ENCODE results near the gene PRRT1B. TPM values are rescaled to one million over a fixed set of nuclear protein-coding genes. Genes with fewer than 3 reads are reported as not detected.
A peak's percentile ranks its signal among the peaks of the same experiment; 100 is the strongest.

The PRRT1B gene
- polyA plus RNA-seq, 1 donor = 0.10 TPM

- DNase-seq (ENCODE audit: low read depth) = no peak
Observed at GRCh38 chr9:131594906-131595665, 49.8 kb downstream of the PRRT1B start.

DNA sequence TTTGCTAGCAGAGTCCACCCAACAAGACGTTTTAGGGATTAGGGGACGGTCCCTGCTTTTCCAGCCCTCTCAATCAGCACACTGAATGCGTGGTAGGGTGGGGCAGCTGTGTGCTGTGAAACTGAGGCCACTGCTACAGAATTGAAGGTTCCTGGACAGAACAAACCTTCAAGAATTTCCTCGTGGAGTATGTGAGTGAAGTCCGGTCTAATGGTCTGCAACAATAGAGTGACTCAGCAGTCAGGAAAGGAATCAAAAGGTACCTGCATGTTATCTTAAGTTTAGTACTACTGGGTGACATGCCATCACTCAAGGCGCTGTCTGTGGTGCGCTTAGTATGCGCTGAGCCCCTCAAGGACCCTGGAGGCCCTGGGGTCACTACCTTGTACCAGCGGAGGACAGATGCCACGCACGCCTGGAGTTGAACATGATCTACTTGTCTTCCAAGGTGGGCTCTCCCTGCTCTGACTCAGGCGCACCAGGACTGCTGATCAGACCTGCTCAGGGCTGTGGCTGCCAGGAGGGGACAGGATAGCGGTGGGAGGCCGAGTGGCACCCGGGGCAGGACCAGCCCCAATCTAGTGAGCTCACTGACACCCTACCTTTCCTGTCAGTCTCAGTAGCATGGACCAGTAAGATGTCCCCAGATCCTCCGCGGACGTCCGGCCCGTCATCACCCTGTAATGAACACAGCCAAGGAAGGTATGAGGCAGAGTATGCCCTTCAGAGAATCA, 50.5 kb downstream of the PRRT1B start:
- DNase-seq (ENCODE audit: low read depth) = no peak

DNA sequence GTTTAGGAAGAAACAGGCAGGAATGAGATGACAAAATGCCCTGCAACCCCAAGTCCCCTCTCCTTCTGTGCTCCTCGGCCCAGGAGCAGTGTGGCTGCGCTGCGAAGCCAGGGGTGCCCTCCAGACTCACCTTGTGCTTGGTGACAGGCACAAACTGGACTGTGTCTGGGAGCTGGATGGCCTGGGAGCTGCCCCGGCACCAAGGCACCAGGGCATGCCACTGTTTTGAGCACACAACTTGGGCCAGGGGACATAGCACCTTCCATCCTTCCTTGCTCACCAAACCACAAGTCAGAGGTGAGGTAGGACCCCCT, 51.1 kb downstream of the PRRT1B start:
- DNase-seq (ENCODE audit: low read depth) = no peak

DNA sequence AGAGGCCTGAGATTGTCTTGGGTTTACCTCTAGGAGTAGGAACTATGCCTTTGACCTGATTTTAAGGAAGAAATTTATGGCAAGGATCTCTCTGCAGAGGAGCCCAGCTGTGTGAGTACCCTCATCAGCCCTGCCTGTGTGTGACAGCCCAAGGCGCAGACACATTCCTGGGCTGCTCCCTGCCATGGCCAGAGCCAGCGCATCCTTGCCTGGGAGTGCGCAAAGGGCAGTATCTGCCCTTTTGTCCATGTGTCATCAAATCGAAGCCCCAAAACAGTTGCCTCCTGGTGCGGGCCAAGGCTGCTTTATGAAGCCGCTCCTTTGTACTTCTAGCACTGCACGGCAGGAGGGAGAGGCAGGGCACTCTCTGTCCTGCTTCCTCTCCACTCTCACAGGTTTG, 51.9 kb downstream of the PRRT1B start:
- DNase-seq (ENCODE audit: low read depth) = no peak

DNA sequence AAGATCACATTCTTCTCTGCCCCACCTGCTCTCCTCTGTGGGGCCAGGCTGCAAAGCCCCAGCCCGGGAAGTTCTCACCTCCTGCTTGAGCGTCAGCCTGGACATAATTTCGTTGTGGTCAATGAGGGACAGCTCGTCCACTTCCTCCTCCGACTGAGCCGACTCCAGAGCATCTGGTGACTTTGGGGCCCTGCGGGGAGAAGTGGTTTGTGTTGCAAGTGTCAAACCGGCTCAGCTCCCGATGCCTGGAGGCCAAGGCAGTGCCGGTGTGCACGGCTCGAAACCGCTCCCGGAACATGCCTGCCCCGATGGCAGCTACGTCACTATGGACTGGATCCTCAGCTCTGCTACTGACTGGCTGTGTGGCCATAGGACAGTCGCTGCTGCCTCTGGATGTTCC, 52.8 kb downstream of the PRRT1B start:
- DNase-seq (ENCODE audit: low read depth) = no peak

DNA sequence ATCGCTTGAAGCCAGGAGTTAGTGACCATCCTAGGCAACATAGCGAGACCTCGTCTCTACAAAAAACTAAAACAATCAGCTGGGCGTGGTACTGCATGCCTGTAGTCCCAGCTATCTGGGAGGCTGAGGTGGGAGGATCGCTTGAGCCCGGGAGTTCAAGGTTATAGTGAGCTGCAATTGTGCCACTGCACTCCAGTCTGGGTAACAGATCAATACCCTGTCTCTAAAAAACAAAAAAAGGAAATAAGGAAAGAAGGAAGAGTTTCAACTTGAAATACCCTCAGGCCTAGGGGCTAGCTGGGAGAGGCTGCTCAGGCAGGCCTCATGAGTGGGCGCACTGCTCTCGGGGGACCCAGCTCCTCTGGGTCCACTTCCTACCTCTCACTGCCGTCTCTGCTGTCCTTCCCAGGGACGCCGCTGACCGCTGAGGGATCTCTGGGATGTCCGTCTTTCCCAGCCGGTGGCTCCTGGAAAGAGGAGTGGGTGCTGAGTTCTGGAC, 56.4 kb downstream of the PRRT1B start:
- DNase-seq (ENCODE audit: low read depth) = no peak

DNA sequence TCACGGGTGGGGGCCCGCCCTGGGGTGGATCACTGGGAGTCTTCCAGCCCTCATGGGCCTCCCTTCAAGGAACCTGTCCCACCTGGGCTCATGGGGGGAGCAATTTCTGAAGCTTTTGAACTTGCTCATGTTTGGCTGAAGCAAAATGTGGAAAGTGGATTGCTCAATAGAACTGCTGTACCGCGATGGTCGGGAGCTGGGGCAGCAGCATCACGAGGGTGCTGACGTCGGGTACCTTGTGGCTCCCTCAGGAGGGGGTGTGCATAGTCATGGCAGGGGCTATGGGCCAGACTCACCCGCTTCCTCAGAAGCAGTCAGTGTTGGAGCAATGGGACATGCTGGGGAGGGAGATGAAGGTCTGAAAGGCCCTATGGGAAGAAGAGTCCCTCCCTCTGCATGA, 57.9 kb downstream of the PRRT1B start:
- DNase-seq (ENCODE audit: low read depth) = no peak

DNA sequence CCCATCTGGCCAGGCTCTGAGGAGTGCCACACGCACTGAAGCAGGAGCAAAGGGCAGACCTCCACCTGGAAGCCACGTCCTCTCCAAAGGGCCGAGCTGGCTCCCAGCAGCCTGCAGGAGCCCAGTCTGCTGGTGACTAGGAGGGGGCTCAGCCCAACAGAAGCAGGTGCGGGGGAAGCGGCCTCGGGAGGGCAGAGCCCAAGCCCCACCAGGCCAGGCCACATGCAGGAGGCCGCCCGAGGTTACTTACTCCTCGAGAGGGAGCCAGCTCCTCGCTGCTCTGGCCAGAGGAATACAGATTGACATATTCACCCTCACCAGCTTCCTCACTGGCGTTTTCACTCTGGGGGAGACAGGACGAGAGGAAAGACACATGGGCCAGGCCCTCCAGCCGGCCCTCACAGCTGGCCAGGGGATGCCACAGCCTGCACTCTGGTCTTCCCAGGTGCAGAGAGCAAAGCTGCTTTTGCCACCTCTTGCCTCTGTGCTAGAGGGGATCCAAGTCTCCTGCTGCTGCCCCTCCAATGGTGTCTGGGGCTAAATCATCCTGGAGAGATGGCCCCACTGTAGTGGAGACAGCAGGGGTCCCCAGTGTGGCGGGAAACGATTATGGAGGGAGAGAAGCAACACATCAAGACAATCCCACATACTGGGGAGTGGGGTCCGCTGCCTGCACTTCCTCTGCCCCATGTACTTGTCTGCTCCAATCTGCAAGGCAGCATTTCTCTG, 58.6 kb downstream of the PRRT1B start:
- no peak for DNase-seq (ENCODE audit: low read depth)

DNA sequence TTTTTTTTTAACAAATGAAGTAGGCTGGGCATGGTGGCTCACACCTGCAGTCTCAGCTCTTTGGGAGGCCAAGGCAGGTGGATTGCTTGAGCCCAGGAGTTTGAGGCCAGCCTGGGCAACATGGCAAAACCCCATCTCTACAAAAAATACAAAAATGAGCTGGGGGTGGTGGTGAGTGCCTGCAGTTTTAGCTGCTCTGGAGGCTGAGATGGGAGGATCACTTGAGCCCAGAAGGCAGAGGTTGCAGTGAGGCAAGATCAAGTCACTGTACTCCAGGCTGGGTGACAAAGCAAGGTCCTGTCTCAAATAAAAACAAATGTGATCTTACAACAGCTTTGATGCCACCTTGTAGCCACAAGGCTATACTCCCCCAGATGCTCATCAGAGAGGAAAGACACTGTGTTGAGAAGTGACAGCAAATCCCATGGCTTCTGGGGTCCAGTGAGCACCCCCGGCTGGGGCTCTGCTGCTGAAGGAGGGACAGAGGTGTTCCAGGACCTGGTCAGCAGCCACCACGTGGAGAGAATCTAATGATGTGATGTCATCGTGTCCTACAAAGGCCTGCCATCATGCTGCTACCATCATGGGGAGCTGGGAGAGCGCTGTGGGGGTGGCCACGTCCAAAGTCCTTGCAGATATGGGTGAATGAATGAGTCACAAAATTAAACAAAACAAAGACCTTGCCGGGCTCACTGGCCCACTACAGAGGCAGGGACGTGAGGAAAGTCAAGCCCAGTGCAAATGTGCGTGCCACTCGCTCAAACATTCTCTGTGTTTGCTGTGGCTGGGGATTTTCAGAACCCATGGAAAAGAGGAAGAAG, 60.7 kb downstream of the PRRT1B start:
- no peak for DNase-seq (ENCODE audit: low read depth)

DNA sequence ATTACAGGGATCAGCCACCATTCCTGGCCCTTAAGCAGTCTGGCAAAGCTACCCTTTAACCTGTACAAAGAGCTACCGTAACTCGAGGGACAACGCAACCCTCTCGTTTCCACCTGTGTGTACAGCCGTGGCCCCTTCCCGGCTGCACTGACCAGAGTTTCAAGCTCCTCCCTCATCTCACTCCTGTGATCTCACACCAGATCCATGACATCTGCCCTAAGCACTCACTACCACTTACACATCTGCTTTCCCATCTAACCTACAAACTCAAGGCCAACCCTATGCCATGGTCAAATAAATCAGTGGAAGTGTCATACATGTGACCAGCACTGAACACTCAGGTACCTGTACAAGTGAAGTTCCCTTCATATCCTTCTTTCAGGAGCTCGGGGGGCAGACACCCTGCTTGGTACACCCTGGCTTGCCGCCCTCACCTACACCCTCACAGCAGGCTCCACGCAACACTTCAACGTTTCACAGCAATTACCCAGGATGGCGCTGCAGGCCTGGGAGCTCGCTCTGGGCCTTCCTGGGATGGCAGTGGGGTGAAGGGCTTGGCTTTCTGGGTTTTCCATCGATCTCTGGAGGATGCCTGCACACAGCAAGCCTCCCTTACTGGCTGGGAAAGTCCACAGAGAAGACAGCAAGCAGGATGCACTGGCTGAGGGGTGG, 61.7 kb downstream of the PRRT1B start:
- no peak for DNase-seq (ENCODE audit: low read depth)

- no peak for DNase-seq (ENCODE audit: low read depth)
Observed at GRCh38 chr9:131607591-131607990, 62.3 kb downstream of the PRRT1B start.

DNA sequence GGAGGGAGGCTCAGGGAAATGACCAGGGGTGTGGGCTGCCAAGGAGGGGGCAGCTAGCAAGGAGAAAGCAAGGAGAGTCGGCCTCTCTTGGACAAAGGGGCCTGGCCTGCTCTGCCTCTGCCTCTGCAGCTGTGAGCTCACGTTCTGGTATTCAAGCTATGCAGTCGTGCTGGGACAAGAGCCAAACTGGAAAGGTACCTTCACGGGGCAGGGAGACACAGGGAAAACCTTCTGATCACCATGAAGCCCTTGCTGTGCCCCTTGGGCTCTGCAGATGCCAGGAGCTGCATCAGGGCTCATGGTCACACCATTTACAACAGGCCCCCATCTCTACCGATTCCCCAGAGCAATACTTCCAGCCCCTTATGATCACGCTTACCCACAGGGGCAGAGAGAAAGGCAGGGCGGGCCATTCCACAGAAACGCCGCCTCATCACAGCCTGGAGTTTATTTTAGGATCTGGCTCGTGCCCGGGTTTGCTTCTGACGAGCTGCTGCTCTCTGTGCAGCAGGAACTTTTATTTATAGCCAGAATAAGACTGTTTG, 63.2 kb downstream of the PRRT1B start:
- peak; percentile 56 for DNase-seq (ENCODE audit: low read depth)

Other genes starting within 250 kb of the PRRT1B start
- 133 TPM for gene PRRC2B, start 151.4 kb upstream of the PRRT1B start, polyA plus RNA-seq (ENCODE audit: insufficient read length)
- gene POMT1, start 42.6 kb upstream of the PRRT1B start, polyA plus RNA-seq (ENCODE audit: insufficient read length) = 23.6 TPM
- gene UCK1, start 14.3 kb upstream of the PRRT1B start, polyA plus RNA-seq (ENCODE audit: insufficient read length) = 24.8 TPM
- gene RAPGEF1, start 194.6 kb downstream of the PRRT1B start, polyA plus RNA-seq (ENCODE audit: insufficient read length) = 90.5 TPM

All from forelimb muscle (tissue), 1 donor.